ENCODE results near the gene CDK5RAP2. TPM values are rescaled to one million over a fixed set of nuclear protein-coding genes. Genes with fewer than 3 reads are reported as not detected.

The CDK5RAP2 gene
- total RNA-seq, 1 experiment from 2014 or later: 56.4 TPM

DNA sequence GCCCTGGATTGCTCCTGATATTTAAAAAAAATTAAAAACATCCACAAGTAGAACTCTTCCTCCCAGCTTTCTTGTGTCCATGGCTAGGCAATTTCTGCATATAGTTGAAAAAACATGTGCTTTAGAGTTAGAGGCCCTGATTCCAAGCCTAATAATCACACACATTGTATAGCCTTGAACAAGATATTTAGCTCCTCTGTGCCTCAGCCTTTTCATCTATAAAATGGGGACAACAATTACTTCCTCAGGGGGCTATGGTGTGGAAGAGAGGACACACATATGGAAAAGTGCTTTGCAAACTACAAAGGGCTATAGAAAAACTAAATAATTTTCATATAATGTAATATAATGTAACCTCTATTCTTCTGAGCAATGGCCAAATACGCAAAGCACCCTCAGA lies 23.0 kb upstream of the CDK5RAP2 start:
- H3K23ac ChIP-seq (ENCODE audit: insufficient read length, low read depth, low read length): no peak overlapping the region
- H3K79me1 ChIP-seq (ENCODE audit: insufficient read depth, low read depth, low read length, poor library complexity, severe bottlenecking): no peaks in the 10 kb centered on the region
- H3K14ac ChIP-seq (ENCODE audit: insufficient read depth, low read length): no peak overlapping the region
- H3K4me3 Mint-ChIP-seq: no peak overlapping the region
- DNase-seq: no peak
- H2AK5ac ChIP-seq (ENCODE audit: insufficient read length, low read length): no peak overlapping the region
- no peak overlapping the region for H3K56ac ChIP-seq (ENCODE audit: insufficient read length, low read depth, low read length)
- no peaks in the 10 kb centered on the region; the same call in 1 of the 2 replicates for H3K27me3 ChIP-seq (ENCODE audit: insufficient read depth, low read length)
- H3K27ac Mint-ChIP-seq: no peak overlapping the region
- H2BK15ac ChIP-seq (ENCODE audit: low read depth, low read length): no peak overlapping the region
- H4K91ac ChIP-seq (ENCODE audit: insufficient read length, low read depth, low read length): no peak overlapping the region
- H3K4me2 ChIP-seq (ENCODE audit: insufficient read depth, insufficient read length, low read length): no peak overlapping the region
- no peak overlapping the region for H4K8ac ChIP-seq (replicated peaks; ENCODE audit: insufficient read length, low read depth, low read length)
- H3K79me2 ChIP-seq (ENCODE audit: insufficient read depth, low read length): no peaks in the 10 kb centered on the region
- WGBS (ENCODE audit: extremely low coverage, insufficient read length, low lambda C conversion rate): no CpG with 5 or more reads among the region's 1 CpG
- H3K27ac ChIP-seq (ENCODE audit: insufficient read length, low read depth, low read length): no peak overlapping the region
- no peaks in the 10 kb centered on the region for H3K36me3 Mint-ChIP-seq (ENCODE audit: insufficient read depth in 1 of 3, low read depth in 3 of 3)
- H3K9me3 ChIP-seq (ENCODE audit: control insufficient read depth, low read depth, low read length): no peaks in the 10 kb centered on the region
- H3K23me2 ChIP-seq (ENCODE audit: insufficient read length, low read depth, low read length, poor library complexity, severe bottlenecking): no peaks in the 10 kb centered on the region
- no peaks in the 10 kb centered on the region for H3K9me3 Mint-ChIP-seq
- H3K27me3 Mint-ChIP-seq (ENCODE audit: low read depth): no peaks in the 10 kb centered on the region; the same call in 1 of the 2 replicates
- no peak overlapping the region for H2BK120ac ChIP-seq (ENCODE audit: low read depth, low read length, poor library complexity, severe bottlenecking)
- H4K5ac ChIP-seq (ENCODE audit: insufficient read length, low read depth, low read length): no peak overlapping the region
- H4K20me1 ChIP-seq (ENCODE audit: control insufficient read depth, insufficient read depth, insufficient read length): no peaks in the 10 kb centered on the region
- H3K4me1 Mint-ChIP-seq: no peaks in the 10 kb centered on the region
- H2BK12ac ChIP-seq (ENCODE audit: insufficient read length, low read depth, low read length): no peak overlapping the region
- H3K18ac ChIP-seq (ENCODE audit: insufficient read length, low read depth, low read length): no peak overlapping the region
- no peak overlapping the region for H3T11ph ChIP-seq (ENCODE audit: low read length)
- H2BK5ac ChIP-seq (ENCODE audit: insufficient read length, low read length): no peak overlapping the region
- no peak overlapping the region for H2BK20ac ChIP-seq (ENCODE audit: low read depth, low read length, poor library complexity, severe bottlenecking)
- no peak overlapping the region for H3K9ac ChIP-seq (ENCODE audit: extremely low read depth, insufficient read length, low read length)
- TF ChIP-seq CTCF (conservative IDR thresholded peaks at IDR 0.05): no peak
- no peak overlapping the region for H3K4ac ChIP-seq (ENCODE audit: low read depth, low read length)
- no peaks in the 10 kb centered on the region for H3K4me1 ChIP-seq (ENCODE audit: insufficient read depth, low read length)
- no peak overlapping the region for H2AFZ ChIP-seq (ENCODE audit: low read length)

Data from H9 (cell line).